NCI-H510A treated with DMSO at 0.1 percent for 48 hours (cell line): ENCODE measurements around the gene ZHX3.
"Not testable (repeated sequence)": the region's sequence is repeated elsewhere in the genome, so short reads cannot be mapped to it uniquely, and the experiment has no call there.

Experiments used
- DNase-seq: peaks from one replicate; lab custom pipeline; 2025; lab: John Stamatoyannopoulos, UW

ZHX3 gene

DNA sequence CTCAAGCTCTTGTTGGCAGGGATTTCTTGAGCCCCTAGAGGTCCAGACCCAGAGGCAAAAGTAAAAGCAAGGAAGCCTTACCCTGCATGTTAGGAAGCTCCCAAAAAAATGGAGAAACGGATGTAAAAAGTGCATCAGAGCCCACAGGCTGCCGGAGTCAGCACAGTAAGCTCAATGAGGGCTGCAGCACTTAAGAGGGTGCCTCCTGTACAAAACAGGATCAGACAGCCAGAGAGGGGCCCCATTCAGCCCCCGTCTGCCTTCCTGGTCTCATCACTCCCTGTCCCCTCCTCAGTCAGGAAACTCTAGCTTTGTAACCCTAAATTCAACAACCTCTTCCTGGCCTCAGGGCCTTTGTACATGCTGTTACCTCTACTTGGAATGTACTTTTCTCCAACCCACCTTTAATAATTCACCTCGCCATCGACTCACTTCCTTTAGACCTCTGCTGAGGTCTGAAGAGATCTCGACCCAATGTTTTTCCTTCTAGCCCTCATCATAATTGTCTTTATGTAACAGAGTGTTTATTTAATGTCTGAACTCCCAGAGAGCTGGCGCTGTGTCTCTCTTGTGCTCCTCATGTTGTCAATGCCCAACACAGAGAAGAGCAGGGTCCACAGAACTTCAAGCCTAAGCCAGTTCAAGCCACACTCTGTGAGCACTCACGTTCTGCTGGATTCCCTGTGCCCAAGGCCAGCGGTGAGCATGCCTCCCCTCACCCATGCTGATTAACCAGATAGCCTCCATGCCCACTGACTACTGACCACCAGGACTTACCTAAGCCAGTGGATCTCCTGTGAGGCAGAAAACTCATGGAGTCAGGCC lies 183.0 kb downstream of the ZHX3 start:
- DNase-seq: no peak

DNA sequence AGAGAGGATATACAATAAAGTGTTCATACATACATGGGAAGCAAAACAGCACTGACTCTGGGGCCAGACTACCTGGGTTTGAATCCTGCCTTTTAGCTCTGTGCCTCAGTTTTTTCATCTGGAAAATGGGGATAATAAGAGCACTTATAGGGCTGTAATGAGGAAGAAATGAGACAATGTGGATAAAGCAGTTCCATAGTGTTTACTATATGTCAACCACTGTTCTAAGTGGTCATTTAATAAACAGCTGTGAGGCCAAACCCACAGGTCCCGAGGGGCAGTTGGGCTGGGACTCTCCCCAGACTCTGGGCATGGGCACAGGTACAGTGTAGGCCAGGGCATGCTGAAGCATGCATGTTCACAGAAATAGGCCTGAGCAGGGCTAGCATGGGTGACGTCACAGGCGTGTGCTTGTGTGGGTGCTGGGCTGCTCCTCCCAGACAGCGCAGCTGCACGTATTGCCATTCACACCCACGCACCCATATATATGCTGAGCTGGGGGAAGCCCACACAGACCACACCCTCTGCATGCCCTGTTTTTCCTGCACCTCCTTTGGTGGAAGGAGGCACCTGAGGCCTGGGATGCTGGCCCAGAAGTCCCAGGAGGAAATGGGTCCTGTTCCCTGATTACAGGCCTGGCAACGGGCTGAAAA lies 183.7 kb downstream of the ZHX3 start:
- no peak for DNase-seq

DNA sequence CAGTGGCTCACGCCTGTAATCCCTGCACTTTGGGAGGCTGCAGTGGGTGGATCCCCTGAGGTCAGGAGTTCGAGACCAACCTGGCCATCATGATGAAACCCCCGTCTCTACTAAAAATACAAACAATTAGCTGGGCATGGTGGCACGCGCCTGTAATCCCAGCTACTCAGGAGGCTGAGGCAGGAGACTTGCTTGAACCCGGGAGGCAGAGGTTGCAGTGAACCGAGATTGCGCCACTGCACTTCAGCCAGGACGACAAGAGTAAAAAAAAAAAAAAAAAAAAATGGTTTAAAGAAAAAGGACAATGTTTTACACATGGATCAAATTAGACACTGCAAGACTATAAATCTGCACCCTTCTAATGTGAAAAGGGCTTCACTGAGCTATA lies 185.1 kb downstream of the ZHX3 start:
- not testable (repeated sequence) for DNase-seq

DNA sequence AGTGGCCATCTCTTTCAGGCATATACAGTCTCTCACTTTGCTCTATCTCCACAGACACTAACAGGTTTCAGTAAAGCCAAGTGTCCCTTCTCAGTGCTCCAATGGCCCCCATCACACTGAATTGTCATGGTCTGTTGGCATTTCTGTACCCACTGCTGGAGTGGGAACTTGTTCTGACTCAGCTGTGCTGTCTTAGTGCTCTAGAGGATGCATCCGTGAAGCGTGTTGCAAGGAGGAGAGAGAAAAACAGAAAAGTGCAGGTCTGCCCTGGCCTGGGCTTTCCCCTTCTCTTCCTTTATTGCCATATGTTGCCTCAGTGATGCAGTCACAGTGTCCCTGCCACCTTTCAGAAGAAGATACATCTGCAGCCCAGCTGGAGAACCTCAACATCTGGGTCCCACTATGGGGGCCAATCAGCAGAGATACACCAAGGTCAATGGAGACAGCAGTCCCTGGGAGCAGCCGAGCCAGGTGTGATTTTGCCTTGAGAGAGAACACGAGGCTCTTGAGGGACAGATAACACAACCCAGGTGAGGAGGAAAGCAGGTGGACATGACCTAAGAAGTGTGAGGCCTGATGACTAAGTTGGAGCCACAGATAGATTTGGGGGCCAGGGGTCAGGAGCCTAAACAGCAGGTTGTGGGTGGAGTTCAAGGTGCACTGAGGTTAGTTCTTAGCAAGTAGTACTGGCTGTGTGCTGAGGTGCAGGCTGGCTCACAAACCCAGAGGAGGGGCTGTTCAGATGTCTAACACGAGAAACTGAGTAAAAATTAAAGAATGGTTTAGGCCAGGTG lies 185.7 kb downstream of the ZHX3 start:
- DNase-seq: no peak
